ENCODE data around the gene TBXA2R.
"Not testable (repeated sequence)": the region's sequence is repeated elsewhere in the genome, so short reads cannot be mapped to it uniquely, and the experiment has no call there.

Gene TBXA2R

DNA sequence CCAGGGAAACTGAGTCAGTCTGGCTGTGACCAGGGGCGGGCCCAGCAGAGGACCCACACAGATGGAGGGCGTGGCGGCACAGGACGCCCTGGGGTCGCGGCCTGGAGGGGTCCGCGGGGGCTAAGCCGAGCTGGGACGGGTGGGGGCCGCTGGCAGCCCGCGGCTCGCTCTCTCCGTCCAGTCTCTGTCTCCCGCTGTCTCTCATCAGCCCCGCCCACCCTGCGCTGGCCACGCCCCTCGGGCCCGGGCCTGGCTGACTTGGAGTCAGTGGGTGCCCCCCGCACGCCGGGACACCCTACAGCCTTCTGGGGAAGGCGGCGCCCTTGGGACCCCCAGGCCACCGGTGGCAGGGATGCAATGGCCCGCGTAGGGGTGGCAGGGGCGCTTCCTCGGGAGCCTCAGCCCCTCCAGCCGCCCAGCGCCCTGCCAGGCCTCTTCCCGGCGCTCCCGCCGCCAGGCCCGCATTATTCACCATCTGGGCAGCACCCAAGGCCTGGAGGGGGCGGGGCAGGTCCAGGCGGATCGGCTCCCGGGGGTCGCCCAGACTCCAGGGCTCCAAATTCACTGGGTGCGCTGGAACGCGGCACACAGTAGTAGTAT lies at the start of gene TBXA2R:
TBXA2R (minus strand) TSS at position 186 of the 600 bp plus-strand sequence. CDS start 6,241 bp downstream, outside the sequence.
- peak; percentile 41 for DNase-seq (ENCODE audit: low read depth, low spot score)

DNA sequence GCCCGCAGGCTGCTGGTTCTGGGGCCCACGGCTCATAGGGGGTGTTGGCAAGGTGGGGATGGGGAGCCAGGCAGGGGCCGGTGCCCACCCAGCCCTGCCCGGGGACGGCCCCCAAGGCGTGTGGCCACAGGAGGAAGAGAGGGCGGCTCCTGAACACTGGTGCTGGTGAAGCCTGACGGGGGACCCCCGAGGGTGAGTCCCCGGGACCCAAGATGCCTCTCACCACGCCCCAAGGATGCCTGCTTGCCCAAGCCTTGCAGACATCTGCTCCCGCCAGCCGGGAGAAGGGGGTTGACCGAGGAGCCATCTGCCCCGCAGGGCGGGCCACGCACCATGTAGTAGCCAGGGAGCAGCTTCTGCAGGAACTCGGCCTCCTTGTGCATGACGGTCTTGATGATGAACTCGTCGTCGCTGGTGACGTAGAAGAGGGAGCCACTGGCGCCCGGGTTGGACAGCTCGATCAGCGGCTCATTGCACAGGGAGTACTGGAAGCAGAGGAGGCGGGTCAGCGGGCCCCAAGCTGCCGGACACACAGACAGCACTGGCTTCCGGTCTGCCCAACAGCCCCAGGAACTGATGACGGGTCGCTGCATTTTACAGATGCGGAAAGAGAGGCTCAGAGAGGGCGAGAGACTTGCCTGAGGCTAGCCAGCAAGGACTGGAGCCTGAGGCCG lies 49.5 kb upstream of the TBXA2R start:
- DNase-seq (ENCODE audit: low read depth, low spot score): no peak

DNA sequence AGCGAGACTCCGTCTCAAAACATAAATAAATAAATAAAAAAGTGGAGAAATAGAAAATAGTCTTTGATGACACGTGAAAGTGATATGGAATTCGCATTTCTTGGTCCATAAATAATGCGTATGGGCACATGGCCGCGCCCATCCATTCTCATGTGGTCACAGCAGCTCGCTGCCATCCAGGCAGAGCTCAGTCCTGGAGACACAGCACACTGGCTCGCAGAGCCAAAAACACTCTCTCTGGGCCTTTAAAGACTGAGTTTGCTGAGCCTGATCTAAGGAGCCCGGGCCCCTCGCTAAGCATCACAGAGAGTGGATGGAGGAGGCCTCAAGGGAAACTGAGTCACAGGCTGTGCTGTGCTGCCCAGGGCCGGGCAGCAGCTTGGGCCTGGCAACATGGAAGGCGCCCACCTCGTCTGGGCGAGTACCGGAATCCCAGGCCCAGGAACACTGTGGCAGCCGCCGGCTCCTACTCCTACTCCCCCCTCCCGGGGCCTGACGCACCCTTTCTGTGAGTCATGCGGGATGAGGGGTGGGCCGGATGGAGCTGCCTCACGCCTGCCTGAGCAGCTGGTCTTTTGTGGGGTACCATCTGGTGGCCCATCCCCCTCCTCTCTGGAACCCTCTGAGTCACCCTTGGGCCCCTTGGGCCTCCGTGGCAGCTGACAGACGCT lies 48.9 kb upstream of the TBXA2R start:
- no peak for DNase-seq (ENCODE audit: low read depth, low spot score)

DNA sequence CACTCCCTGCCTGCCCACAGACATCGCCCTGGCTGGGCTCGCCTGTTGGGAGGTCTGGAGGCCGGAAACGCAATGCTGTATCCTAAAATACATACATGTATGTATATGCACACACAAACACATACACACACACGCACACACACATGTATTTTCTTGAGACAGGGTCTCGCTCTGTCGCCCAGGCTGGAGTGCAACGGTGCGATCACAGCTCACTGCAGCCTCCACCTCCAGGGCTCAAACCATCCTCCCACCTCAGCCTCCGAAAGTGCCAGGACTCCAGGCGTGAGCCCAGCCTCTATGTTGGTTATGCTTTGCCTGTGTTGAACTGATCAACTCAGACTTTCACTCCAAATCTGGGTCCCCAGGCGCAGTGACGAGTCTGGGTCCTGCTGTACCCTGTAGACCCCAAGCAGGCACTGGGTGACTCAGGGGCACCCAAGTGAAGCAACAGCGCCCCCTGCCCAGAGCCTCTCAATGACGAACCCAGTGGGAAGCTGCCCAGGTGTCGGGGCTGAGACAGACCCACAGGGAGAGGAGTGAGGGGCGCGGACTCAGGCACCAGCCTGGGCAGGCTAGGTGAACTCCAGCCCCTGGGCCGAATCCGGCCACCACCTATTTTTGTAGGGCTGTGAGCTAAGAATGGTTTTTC lies 47.3 kb upstream of the TBXA2R start:
- no peak for DNase-seq (ENCODE audit: low read depth, low spot score)

DNA sequence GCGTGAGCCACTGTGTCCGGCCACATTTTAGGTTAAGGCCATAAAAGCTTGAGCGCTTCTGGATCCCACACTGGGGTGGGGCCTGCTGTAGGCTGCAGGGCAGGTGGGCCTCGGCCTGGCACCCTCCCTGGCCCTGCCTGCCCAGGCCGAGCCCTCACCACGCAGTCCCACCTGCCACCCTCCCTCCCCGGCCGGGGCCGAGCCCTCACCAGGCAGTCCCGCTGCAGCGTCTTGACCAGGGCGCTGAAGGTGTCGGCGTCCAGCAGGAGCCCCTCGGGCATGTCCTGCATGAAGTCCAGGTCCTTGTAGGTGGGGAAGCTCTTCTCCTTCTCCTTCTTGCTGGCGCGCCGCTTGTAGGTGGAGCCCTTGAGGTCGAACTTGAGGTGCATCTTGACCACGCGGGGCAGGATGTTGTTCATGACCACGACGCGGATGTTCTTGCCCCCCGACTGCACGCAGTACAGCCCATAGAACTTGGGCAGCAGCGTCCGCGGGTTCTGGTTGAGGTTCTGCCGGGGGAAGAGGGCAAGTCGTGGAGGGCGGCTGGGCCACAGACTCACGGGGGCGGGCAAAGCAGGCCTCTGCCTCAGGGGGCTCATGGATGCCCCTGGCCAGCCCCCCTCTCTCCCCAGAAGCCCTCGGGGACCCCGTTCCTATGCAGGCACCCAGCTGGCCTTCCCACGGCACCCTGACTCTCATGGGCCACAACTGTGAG lies 46.6 kb upstream of the TBXA2R start:
- no peak for DNase-seq (ENCODE audit: low read depth, low spot score)

DNA sequence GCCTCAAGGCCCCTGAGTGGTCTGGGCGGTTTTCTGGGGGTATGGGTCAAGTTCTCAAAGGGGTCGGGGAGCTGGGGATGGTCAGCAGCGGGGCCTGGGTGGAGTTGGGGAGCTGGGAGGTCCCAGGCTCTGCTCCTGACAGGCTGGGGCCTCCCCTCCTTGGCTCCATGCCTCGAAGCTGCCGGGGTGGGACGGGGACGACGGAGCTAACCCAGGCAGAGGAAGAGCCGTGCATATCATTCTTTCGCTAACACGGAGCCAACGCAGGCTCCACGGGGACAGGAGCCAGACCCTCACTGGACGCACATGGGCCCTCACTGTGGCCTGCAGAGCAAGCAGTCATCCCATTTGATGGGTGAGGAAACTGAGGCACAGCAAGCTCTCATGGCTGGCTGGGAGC lies 45.7 kb upstream of the TBXA2R start:
- DNase-seq (ENCODE audit: low read depth, low spot score): no peak

DNA sequence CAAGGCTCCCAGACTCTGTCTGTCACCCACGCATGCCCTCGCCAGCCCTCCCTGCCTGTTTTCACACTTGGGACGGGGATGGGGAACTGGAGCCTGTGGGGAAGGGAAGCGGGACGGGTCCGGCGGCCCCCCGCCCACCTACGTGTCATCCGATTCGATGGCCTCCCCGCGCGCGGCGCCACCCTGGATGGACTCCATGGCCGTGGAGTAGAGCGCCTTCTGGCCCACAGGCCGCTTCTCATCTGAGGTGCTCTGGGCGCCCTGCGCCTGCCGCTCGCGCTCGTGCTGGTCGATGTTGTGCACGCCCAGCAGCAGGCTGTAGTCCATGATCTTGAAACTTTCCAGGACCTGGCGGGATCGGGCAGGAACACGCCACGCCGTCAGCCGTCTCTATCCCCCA lies 45.0 kb upstream of the TBXA2R start:
- DNase-seq (ENCODE audit: low read depth, low spot score): no peak

DNA sequence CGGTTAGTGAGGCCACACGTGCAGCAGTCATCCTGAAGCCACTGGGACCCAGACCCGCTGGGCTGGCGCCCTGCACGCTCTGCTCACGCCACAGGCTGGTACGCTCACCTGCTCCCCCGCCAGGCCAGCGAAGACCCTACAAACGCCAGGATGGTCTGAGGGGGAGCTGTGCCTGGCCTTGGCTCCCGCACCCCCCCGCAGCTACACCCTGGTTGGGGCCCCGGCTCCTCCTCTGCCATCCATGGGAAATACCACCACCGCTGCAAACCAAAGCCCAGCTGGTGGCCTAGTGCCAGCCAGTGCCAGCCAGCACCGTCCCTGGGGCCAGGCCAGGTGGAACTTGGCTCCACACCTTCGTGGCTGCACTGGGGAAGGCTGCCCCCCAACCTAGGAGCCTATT lies 43.2 kb upstream of the TBXA2R start:
- DNase-seq (ENCODE audit: low read depth, low spot score): no peak

DNA sequence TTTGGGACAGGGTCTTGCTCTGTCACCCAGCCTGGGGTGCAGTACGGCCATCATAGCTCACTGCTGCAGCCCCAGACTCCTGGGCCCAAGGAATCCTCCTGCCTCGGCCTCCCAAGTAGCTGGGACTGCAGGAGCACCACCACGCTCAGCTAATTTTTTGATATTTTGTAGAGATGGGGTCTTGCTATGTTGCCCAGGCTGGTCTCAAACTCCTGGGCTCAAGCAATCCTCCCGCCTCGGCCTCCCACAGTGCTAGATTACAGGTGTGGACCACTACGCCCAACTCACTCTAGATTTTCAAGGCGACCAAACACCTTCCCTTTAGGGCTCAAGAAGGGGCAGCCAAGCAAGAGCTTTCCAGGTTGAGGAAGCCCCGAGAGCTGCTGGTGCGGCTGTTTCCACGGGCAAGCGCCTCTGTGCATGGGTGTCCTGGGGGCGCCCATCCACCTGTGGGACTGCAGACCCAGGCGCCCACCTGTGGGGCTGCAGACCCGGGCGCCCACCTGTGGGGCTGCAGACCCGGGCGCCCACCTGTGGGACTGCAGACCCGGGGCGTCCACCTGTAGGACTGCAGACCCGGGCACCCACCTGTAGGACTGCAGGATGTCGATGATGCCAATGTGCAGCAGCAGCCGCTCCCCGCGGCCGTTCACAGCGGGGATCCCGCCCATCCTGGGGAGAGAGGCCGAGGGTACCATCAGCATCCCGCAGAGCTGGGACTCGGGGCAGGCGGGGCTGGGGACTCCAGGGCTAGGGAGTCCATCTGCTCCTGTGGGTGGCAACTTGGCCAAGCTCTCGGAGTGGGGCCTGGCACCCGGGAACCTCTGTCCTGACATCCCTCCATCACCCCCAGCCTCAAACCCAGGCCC lies 41.6 kb upstream of the TBXA2R start:
- no peak for DNase-seq (ENCODE audit: low read depth, low spot score)

DNA sequence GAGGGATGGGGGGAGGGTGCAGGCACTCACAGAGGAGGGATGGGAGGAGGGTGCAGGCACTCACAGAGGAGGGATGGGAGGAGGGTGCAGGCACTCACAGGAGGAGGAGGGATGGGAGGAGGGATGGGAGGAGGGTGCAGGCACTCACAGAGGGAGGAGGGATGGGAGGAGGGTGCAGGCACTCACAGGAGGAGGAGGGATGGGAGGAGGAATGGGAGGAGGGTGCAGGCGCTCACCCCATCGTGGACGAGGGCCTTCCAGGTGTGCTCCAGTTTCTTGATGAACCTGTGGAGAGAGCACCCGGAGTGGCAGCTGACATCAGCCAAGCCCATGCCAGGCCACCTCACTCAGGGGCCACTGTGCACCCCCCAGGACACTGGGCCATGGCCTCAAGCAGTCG lies 40.4 kb upstream of the TBXA2R start:
- not testable (repeated sequence) for DNase-seq (ENCODE audit: low read depth, low spot score)

DNA sequence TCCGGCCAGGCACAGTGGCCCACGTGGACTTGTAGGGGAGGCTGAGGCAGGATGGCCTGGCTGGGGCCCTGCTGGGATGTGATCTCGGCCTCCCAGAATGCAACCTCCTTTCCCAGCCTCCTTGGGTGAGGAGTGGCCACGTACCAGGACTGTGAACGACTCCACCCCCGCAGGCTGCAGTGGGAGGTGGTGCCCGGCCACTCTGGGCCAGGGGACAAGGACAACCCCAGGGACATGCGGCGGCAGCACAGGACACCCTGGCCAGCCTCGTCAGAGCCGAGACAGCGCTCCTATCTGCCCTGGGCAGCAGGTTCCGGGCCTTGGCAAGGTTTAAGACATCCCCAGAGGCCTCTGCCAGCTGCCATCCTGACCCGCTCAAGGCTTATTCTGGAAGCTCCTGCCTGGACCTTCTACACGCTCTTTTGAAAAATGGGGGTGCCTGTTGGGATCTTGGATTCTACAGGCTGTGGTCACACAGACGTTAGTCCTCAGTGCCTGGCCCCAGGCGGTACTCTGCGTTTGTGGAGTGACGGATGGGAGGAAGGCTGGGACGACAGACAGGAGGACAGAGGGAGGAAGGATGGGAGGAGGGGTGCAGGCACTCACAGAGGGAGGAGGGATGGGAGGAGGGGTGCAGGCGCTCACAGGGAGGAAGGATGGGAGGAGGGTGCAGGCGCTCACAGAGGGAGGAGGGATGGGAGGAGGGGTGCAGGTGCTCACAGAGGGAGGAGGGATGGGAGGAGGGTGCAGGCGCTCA lies 39.8 kb upstream of the TBXA2R start:
- DNase-seq (ENCODE audit: low read depth, low spot score): no peak

DNA sequence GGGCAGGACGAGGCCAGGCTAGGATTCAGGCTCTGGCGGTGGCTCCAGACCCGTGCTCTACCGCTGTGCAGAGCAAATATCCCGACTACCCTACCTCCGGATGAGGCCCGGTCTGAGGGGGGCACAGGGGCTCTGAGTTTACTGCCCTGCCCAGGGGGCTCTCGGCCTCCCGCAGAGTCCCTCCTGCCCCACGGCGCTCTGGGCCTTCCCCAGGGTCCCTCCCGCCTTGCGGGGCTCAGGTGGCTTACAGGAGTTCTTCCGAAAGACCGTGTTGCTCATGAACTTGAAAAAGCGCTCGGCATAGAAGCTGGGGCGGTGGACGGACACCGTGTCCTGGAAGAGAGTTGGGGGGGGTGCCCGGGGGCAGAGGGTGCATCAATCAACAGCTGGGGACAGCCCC lies 39.1 kb upstream of the TBXA2R start:
- no peak for DNase-seq (ENCODE audit: low read depth, low spot score)

DNA sequence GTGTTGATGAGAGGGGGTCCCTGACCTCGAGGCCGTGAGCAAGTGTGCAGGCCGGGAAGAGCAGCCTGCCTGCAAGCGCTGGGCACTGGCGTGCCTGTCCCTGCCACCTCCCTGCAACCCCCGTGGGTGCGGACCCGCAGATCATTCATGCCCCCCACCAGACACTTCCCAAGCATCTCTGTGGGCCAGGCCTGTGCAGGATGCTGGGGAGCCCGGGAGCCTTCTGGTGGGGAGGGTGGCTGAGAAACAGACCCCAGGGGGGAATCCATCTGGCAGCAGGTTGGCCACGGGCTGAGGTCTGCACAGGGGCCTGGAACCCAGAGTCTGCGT lies 38.4 kb upstream of the TBXA2R start:
- DNase-seq (ENCODE audit: low read depth, low spot score): no peak

DNA sequence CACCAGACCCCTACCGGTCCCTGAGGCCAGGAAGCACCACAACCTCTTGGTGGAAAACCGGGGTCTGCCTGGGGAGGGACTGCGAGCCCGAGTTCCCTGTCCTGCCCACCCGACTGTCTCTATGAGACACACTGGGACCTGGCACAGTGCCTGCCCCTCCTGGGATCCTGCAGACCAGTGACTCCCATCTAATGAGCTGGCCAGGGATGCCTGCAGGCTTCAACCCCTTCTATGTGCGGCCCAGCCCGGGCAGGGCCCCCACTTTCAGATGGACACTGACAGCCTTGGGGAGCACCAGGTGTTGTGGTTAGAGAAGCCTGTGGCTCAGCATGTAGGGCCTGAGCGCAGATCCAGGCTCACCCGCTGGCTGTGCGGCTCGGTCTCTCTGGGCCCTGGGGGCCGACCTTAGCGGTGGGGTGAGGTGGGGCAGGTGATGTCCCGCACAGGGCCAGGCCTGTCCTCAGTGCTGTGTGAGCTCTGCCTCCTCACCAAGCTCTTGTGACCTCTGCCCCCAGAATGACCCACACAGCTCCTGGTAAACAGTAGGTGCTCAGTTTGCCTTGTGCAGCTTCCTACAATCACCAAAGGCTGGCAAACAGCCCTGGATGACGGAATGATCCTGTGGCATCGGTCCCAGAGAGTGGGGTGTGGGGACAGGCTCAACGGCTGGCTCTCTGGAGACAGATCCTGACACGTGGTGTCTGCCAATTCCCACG lies 37.8 kb upstream of the TBXA2R start:
- DNase-seq (ENCODE audit: low read depth, low spot score): no peak

DNA sequence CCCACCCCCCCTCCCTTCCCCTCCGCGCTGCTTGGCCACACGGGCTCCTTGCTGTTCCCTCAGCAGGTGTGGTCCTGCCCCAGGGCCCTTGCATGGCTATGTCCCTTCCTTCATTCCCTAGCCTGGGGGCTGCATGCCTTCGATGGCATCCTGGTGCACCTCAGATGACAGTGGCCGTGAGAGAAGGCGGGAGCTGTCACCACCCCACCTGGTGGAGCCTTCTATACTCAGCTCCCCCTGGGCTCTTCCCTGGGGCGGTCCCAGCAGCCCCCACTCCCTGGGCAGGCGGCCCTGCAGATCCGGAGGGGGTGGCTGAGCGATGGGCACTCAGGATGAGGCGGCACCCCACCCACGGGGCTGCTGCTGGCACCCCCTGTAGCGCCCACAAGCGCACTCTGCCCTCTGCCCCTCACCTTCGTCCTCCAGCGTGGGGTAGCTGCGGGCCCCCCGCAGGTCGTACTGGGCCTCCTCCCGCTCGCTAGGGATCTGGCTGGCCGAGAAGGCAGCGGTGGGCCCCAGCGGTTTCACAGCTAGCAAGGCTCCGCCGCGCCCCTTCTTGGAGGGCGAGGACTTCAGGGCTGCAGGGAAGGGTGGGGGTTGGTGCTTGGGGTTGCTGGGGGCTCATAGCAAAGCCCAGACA lies 37.1 kb upstream of the TBXA2R start:
- DNase-seq (ENCODE audit: low read depth, low spot score): no peak

DNA sequence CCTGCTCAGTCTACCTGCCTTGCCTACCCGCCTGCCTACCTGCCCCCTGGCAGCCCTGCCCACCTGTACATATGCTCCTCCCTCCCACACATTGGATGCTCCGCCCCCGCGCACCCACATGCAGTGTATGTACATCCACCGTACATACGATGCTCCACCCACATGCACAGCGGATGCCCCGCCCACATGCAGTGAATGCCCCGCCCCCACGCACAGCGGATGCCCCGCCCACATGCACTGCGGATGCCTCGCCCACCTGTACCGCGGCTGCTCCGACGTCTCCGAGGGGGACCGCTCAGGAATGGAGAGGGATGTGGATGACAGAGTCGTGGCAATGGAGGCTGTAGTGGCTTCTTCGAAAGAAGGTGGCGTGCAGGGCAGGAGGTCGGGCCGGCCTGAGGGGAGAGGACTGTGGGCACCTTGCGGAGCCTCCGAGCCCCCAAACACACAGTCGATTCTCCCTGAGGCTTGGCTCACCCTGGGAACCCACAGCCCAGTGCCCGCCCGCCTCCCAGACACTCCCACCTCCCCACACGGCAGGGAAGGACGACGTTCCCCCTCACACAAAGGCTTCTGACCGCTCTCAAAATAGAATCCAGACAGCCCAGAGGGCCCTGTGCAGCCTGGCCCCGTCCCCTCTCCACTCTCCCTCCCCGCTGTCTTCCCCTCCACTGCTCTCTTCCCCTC lies 36.5 kb upstream of the TBXA2R start:
- no peak for DNase-seq (ENCODE audit: low read depth, low spot score)

DNA sequence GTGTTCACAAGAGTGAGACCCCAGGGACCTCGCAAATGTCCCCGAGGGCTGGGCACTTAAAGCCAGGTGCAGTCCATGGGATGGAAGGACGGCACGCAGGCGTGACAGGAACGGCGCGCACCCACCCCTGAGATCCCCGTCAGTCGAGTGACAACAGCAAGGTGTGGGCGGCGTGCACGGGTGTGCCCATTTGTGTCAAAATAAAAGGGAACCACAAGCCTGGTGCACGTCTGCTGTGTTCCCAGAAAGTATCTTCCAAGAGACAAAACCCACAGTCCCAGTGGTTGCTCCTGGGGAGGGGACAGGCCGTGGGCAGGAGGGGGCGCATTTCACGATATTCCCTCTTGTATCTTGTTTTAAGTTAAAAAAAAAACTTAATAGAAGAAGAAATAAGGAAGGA lies 35.6 kb upstream of the TBXA2R start:
- DNase-seq (ENCODE audit: low read depth, low spot score): no peak

DNA sequence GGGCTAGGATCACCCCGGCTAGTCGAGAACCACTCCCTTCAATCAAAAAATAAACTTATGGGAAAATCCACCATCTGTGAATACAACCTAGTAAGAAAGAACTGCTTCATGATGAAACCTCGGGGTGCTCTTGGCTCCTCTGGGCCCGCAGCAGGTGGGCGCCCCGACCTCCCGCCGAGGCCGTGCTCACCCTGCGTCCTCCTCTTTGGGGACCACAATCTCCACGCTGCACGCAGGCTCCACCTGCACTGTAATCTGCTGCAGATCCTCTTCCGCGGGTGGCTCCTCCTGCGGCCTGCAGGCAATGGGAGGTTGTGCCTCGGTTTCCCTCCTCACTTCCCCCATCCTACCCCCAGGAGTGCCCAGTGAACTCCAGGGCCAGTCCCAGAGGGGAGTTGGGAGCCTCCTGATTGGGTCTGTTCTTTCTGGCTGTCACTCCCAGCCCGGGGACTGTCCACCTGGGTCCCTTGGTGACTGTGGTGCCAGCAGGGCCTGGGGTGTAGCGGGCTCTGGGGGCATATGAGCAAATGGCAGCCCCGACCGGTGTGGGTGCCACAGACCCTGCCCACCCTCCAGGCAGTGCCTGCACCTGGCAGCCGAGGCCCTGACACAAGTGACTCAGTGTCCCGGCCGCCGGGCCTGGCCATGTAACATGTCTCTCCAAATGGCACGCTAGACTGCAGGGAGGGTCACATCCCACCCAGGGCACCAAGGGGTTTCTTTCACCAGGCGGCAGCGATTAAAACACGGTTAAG lies 35.0 kb upstream of the TBXA2R start:
- DNase-seq (ENCODE audit: low read depth, low spot score): no peak
